ENCODE data around the gene STAG1.

DNA sequence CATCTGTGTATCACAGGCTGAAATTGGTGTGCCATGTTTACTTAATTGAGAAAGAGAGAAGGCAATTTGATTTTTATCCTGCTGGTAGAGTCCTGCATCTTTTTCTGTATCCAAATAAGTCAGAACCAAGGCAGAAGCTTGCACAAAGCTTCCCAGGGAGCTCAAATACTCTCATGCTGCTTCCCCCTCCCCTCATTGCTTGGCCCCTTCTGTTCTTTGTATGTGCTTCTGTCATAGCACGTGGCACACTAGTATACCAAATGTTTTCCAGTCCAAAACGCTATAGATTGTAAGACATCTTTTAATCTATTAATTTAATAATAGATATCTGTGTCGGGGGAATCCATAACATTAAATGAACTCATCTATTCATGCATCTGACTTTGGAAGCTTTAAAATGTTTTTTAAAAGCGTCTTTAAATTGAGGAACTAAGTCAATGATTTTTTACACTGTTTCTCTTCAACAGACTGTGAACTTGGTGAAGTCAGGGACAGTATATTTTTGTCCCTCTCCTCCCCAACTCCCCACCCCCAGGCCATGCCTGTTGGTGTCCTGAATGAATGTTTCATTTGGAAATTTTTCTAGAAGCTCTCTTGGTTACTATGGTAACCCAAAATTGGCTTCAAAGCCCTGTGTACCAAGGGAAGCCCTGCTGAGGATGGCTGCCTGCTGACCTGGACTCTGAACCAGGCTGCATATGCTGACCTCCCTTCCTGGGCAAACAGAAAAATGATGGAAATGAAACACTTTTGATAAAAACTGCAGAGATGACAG lies 40.6 kb upstream of the STAG1 start:
- TF ChIP-seq POLR2A (IDR thresholded peaks at IDR 0.05) = no peak
- TF ChIP-seq, protein P1, sequence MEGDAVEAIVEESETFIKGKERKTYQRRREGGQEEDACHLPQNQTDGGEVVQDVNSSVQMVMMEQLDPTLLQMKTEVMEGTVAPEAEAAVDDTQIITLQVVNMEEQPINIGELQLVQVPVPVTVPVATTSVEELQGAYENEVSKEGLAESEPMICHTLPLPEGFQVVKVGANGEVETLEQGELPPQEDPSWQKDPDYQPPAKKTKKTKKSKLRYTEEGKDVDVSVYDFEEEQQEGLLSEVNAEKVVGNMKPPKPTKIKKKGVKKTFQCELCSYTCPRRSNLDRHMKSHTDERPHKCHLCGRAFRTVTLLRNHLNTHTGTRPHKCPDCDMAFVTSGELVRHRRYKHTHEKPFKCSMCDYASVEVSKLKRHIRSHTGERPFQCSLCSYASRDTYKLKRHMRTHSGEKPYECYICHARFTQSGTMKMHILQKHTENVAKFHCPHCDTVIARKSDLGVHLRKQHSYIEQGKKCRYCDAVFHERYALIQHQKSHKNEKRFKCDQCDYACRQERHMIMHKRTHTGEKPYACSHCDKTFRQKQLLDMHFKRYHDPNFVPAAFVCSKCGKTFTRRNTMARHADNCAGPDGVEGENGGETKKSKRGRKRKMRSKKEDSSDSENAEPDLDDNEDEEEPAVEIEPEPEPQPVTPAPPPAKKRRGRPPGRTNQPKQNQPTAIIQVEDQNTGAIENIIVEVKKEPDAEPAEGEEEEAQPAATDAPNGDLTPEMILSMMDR (IDR thresholded peaks at IDR 0.05) = no peak
- no peak for TF ChIP-seq EP300 (IDR thresholded peaks at IDR 0.05)
